Ectodermal cell (in vitro differentiated cells): Measurements from ENCODE around the gene RABGEF1.
A peak's percentile ranks its signal among the peaks of the same experiment; 100 is the strongest.
"Not testable (repeated sequence)": the region's sequence is repeated elsewhere in the genome, so short reads cannot be mapped to it uniquely, and the experiment has no call there.

Experiments used
- H3K27ac ChIP-seq: 2 replicates; pipeline ENCODE4 v1.7.0; 2013; ENCODE audit warnings: mild to moderate bottlenecking, low read depth, low read length; ENCODE audit not compliant: insufficient read depth, poor library complexity, severe bottlenecking
- H3K27me3 ChIP-seq: 2 replicates; pipeline ENCODE4 v1.7.0; 2013; ENCODE audit warnings: mild to moderate bottlenecking, low read length; ENCODE audit not compliant: insufficient read depth, control insufficient read depth, poor library complexity, severe bottlenecking
- H3K36me3 ChIP-seq: one replicate; pipeline ENCODE4 v1.7.0; 2013; ENCODE audit warnings: low read length; ENCODE audit not compliant: control insufficient read depth, insufficient read depth
- H3K4me1 ChIP-seq: one replicate; pipeline ENCODE4 v1.7.0; 2013; ENCODE audit warnings: low read length; ENCODE audit not compliant: control insufficient read depth, insufficient read depth
- H3K4me3 ChIP-seq: 2 replicates; pipeline ENCODE4 v1.7.0; 2013; ENCODE audit warnings: low read depth, low read length, control low read depth; ENCODE audit not compliant: insufficient read depth
- H3K9me3 ChIP-seq: 2 replicates; pipeline ENCODE4 v1.7.0; 2013; ENCODE audit warnings: mild to moderate bottlenecking, low read length, moderate library complexity; ENCODE audit not compliant: control insufficient read depth
- WGBS, 2 experiments: methylation state at CpG; one replicate each; pipeline ENCODE4 v1.1.7; 2013; ENCODE audit warnings: missing lambda C conversion rate in 2 of 2; 5-methylcytosine and 5-hydroxymethylcytosine counted together

The RABGEF1 gene

GRCh38 chr7:66734006-66734405 is 6.5 kb upstream of the RABGEF1 start:
- peaks cover 11% of the 10 kb centered on the region for H3K36me3 ChIP-seq
- no peaks in the 10 kb centered on the region for H3K27me3 ChIP-seq
- no peak overlapping the region for H3K27ac ChIP-seq
- H3K4me1 ChIP-seq = no peaks in the 10 kb centered on the region
- H3K4me3 ChIP-seq = no peak overlapping the region
- WGBS, 2 experiments = 94 to 96% methylated on average over 6 of the region's 6 CpGs
- H3K9me3 ChIP-seq = no peaks in the 10 kb centered on the region

- Histone ChIP-seq H3K27ac (no peak overlapping the region), H3K4me3 (no peak overlapping the region), H3K27me3 (no peaks in the 10 kb centered on the region), H3K36me3 (peaks cover 11% of the 10 kb centered on the region), H3K4me1 (no peaks in the 10 kb centered on the region), H3K9me3 (no peaks in the 10 kb centered on the region)
- 97 to 100% methylated on average over 3 of the region's 3 CpGs for WGBS, 2 experiments
Observed at GRCh38 chr7:66735154-66735553, 5.4 kb upstream of the RABGEF1 start.

- WGBS, 2 experiments = 91 to 100% methylated on average over 1 of the region's 1 CpG
- no peaks in the 10 kb centered on the region for H3K4me1 ChIP-seq
- peaks cover 11% of the 10 kb centered on the region for H3K36me3 ChIP-seq
- no peaks in the 10 kb centered on the region for H3K27me3 ChIP-seq
- no peak overlapping the region for H3K27ac ChIP-seq
- no peak overlapping the region for H3K4me3 ChIP-seq
- H3K9me3 ChIP-seq = no peaks in the 10 kb centered on the region
Observed at GRCh38 chr7:66735850-66736249, 4.7 kb upstream of the RABGEF1 start.

GRCh38 chr7:66736892-66737291 is 3.6 kb upstream of the RABGEF1 start:
- Histone ChIP-seq H3K27me3 (no peaks in the 10 kb centered on the region), H3K9me3 (no peaks in the 10 kb centered on the region), H3K4me1 (no peaks in the 10 kb centered on the region), H3K4me3 (no peak overlapping the region), H3K27ac (no peak overlapping the region), H3K36me3 (peaks cover 11% of the 10 kb centered on the region)
- WGBS, 2 experiments = 100% methylated on average over 3 to 4 of the region's 6 CpGs

GRCh38 chr7:66737667-66738066 is 2.9 kb upstream of the RABGEF1 start:
- Histone ChIP-seq H3K4me1 (no peaks in the 10 kb centered on the region), H3K4me3 (no peak overlapping the region), H3K27ac (no peak overlapping the region), H3K9me3 (no peaks in the 10 kb centered on the region), H3K27me3 (no peaks in the 10 kb centered on the region), H3K36me3 (peaks cover 11% of the 10 kb centered on the region)
- WGBS, 2 experiments = 80 to 82% methylated on average over 6 of the region's 6 CpGs

GRCh38 chr7:66739477-66739876 is 1.1 kb upstream of the RABGEF1 start:
- Histone ChIP-seq H3K36me3 (peaks cover 11% of the 10 kb centered on the region), H3K9me3 (no peaks in the 10 kb centered on the region), H3K4me3 (peak overlapping the region; percentile 87), H3K27ac (peak overlapping the region; percentile 26), H3K27me3 (no peaks in the 10 kb centered on the region), H3K4me1 (no peaks in the 10 kb centered on the region)
- 93% methylated on average over 14 of the region's 14 CpGs for WGBS, 2 experiments

GRCh38 chr7:66739953-66740301 is 606 bp upstream of the RABGEF1 start:
- no peaks in the 10 kb centered on the region for H3K27me3 ChIP-seq
- H3K9me3 ChIP-seq = no peaks in the 10 kb centered on the region
- H3K27ac ChIP-seq = peak overlapping the region; percentile 90
- peaks cover 11% of the 10 kb centered on the region for H3K36me3 ChIP-seq
- no peaks in the 10 kb centered on the region for H3K4me1 ChIP-seq
- WGBS, 2 experiments = 27 to 28% methylated on average over 12 of the region's 12 CpGs
- H3K4me3 ChIP-seq = peak overlapping the region; percentile 87

- WGBS, 2 experiments = 1 to 2% methylated on average over 54 of the region's 54 CpGs
- Histone ChIP-seq H3K4me3 (peak overlapping the region; percentile 87), H3K27ac (peak overlapping the region; percentile 90)
- H3K9me3 ChIP-seq, H3K36me3 ChIP-seq, H3K27me3 ChIP-seq, H3K4me1 ChIP-seq: not testable (repeated sequence)
Observed at GRCh38 chr7:66740980-66741709, 612 bp downstream of the RABGEF1 start.

- no peak overlapping the region for H3K27ac ChIP-seq
- 78 to 83% methylated on average over 17 of the region's 17 CpGs for WGBS, 2 experiments
Observed at GRCh38 chr7:66741710-66742049, 1.1 kb downstream of the RABGEF1 start.

GRCh38 chr7:66742298-66742697 is 1.8 kb downstream of the RABGEF1 start:
- H3K4me1 ChIP-seq, H3K27me3 ChIP-seq, H3K36me3 ChIP-seq, H3K27ac ChIP-seq, H3K4me3 ChIP-seq, H3K9me3 ChIP-seq: not testable (repeated sequence)
- 92% methylated on average over 4 of the region's 4 CpGs for WGBS, 2 experiments

More at GRCh38 chr7:66741710-66742049, 1.1 kb downstream of the RABGEF1 start:
- Histone ChIP-seq H3K27me3 (no peaks in the 10 kb centered on the region), H3K36me3 (peaks cover 3% of the 10 kb centered on the region), H3K4me1 (no peaks in the 10 kb centered on the region), H3K4me3 (peak overlapping the region; percentile 87), H3K9me3 (no peaks in the 10 kb centered on the region)

- H3K27ac ChIP-seq = no peak overlapping the region
- no peaks in the 10 kb centered on the region for H3K36me3 ChIP-seq
- H3K4me1 ChIP-seq = no peaks in the 10 kb centered on the region
- WGBS, 2 experiments = 92 to 97% methylated on average over 9 of the region's 9 CpGs
- H3K4me3 ChIP-seq = no peak overlapping the region
- H3K27me3 ChIP-seq = no peaks in the 10 kb centered on the region
- H3K9me3 ChIP-seq = no peaks in the 10 kb centered on the region
Observed at GRCh38 chr7:66743920-66744319, 3.4 kb downstream of the RABGEF1 start.
